H1 (cell line): ENCODE data around the gene RYR3. TPM values are rescaled to one million over a fixed set of nuclear protein-coding genes. Genes with fewer than 3 reads are reported as not detected.

Source experiments
- CTCF ChIA-PET: fragments of 300-600 bp; sonication (Branson Sonifier 250); formaldehyde crosslinking; loops from one replicate; lab custom pipeline; 2021; ENCODE audit not compliant: partially characterized antibody; lab: Charles Lee
- POLR2A ChIA-PET: fragments of 300-600 bp; sonication (Branson Sonifier 250); formaldehyde crosslinking; loops from one replicate; lab custom pipeline; 2021; ENCODE audit warnings: inconsistent platforms; ENCODE audit not compliant: partially characterized antibody; lab: Charles Lee
- DNase-seq, 2 experiments: peaks; one replicate each; pipeline versions ENCODE4 v3.0.0 to v3.0.0-alpha.2; 2010 to 2022; ENCODE audit warnings: low spot score in 2 of 2, low read depth in 1 of 2, mixed read lengths in 1 of 2
- FAIRE-seq: peaks from 2 replicates; lab custom pipeline; 2011; peaks lifted over from hg19 to GRCh38; lab: Jason Lieb, UNC
- H2AFZ ChIP-seq: 2 replicates; pipeline ENCODE4 v1.8.1; 2012; ENCODE audit warnings: low read length, inconsistent platforms
- H2AK5ac ChIP-seq: 2 replicates; pipeline ENCODE4 v1.6.1; 2013; ENCODE audit warnings: low read depth, low read length
- H2BK120ac ChIP-seq: replicated peaks from 2 replicates; pipeline ENCODE3; 2013; ENCODE audit warnings: low read depth, low read length, inconsistent platforms
- H2BK12ac ChIP-seq: 2 replicates; pipeline ENCODE4 v1.6.1; 2013; ENCODE audit warnings: low read depth, low read length
- H2BK15ac ChIP-seq: 2 replicates; pipeline ENCODE4 v1.6.1; 2013; ENCODE audit warnings: low read length
- H2BK20ac ChIP-seq: 2 replicates; pipeline ENCODE4 v1.6.1; 2013; ENCODE audit warnings: low read length
- H2BK5ac ChIP-seq: 2 replicates; pipeline ENCODE4 v1.6.1; 2013; ENCODE audit warnings: low read depth, low read length
- H3K14ac ChIP-seq: 2 replicates; pipeline ENCODE4 v1.6.1; 2013; ENCODE audit warnings: inconsistent platforms; ENCODE audit not compliant: insufficient read length
- H3K18ac ChIP-seq: 2 replicates; pipeline ENCODE4 v1.6.1; 2013; ENCODE audit warnings: low read length; ENCODE audit errors: extremely low read depth
- H3K23ac ChIP-seq: 2 replicates; pipeline ENCODE4 v1.6.1; 2013; ENCODE audit warnings: inconsistent platforms; ENCODE audit not compliant: insufficient read length
- H3K23me2 ChIP-seq: 2 replicates; pipeline ENCODE4 v1.6.1; 2013; ENCODE audit warnings: low read depth, low read length
- H3K27ac ChIP-seq: 2 replicates; pipeline ENCODE4 v1.6.1; 2011; ENCODE audit warnings: low read depth, low read length, inconsistent platforms
- H3K27me3 ChIP-seq, 4 experiments: replicated peaks in 1 of 4; 1 replicate in 1 of 4; 2 replicates in 3 of 4; pipeline versions ENCODE4 v1.6.1 to v1.8.1; 2011 to 2013; ENCODE audit warnings: low read length in 3 of 4, mild to moderate bottlenecking in 3 of 4, inconsistent platforms in 2 of 4, mixed read lengths in 2 of 4, moderate library complexity in 1 of 4; ENCODE audit not compliant: control insufficient read depth in 3 of 4, insufficient read depth in 3 of 4; ENCODE audit errors: extremely low read depth in 1 of 4
- H3K36me3 ChIP-seq, 4 experiments: 2 replicates each; pipeline versions ENCODE4 v1.6.1 to v1.8.1; 2011 to 2013; ENCODE audit warnings: mild to moderate bottlenecking in 4 of 4, low read length in 3 of 4, moderate library complexity in 2 of 4, control low read depth in 1 of 4, inconsistent platforms in 1 of 4; ENCODE audit not compliant: insufficient read depth in 4 of 4, control insufficient read depth in 2 of 4
- H3K4ac ChIP-seq: replicated peaks from 2 replicates; pipeline ENCODE3; 2013; ENCODE audit warnings: low read length, low read depth, mixed read lengths, inconsistent platforms; ENCODE audit not compliant: insufficient read length
- H3K4me1 ChIP-seq, 4 experiments: replicated peaks in 1 of 4; 1 replicate in 1 of 4; 2 replicates in 3 of 4; pipeline versions ENCODE4 v1.6.1 to v1.8.1; 2011 to 2013; ENCODE audit warnings: low read length in 3 of 4, inconsistent platforms in 2 of 4, mixed read lengths in 1 of 4; ENCODE audit not compliant: insufficient read depth in 4 of 4, control insufficient read depth in 3 of 4
- H3K4me2 ChIP-seq, 2 experiments: 2 replicates each; pipeline versions ENCODE4 v1.6.1 to v1.8.1; 2011 to 2013; ENCODE audit warnings: low read depth in 2 of 2, low read length in 2 of 2, control low read depth in 1 of 2, inconsistent platforms in 1 of 2, mild to moderate bottlenecking in 1 of 2; ENCODE audit not compliant: insufficient read depth in 1 of 2
- H3K4me3 ChIP-seq, 4 experiments: fragments of 200-600, 300-600 bp in 1 of 4; sonication (generic), shearing (Covaris generic), sonication (Bioruptor Twin) in 1 of 4; 2 replicates each; pipeline versions ENCODE4 v1.5.1 to v1.8.1; 2011 to 2016; ENCODE audit warnings: low read length in 4 of 4, low read depth in 3 of 4, control low read depth in 2 of 4, inconsistent platforms in 2 of 4, mild to moderate bottlenecking in 2 of 4, mixed read lengths in 1 of 4, moderate library complexity in 1 of 4; ENCODE audit not compliant: insufficient read depth in 2 of 4; ENCODE audit errors: extremely low read depth in 1 of 4
- H3K56ac ChIP-seq: replicated peaks from 2 replicates; pipeline ENCODE3; 2013; ENCODE audit warnings: low read depth, mild to moderate bottlenecking, mixed read lengths, low read length, inconsistent platforms; ENCODE audit not compliant: insufficient read length
- H3K79me1 ChIP-seq: 2 replicates; pipeline ENCODE4 v1.6.1; 2013; ENCODE audit warnings: low read depth, low read length, control low read depth
- H3K79me2 ChIP-seq, 2 experiments: 2 replicates each; pipeline versions ENCODE4 v1.6.1 to v1.8.1; 2012 to 2013; ENCODE audit warnings: low read length in 2 of 2, mild to moderate bottlenecking in 2 of 2, inconsistent platforms in 1 of 2; ENCODE audit not compliant: insufficient read depth in 2 of 2, control insufficient read depth in 1 of 2
- H3K9ac ChIP-seq, 4 experiments: replicated peaks in 1 of 4; 1 replicate in 1 of 4; 2 replicates in 3 of 4; pipeline versions ENCODE4 v1.6.1 to v1.8.1; 2011 to 2013; ENCODE audit warnings: low read depth in 3 of 4, low read length in 3 of 4, control low read depth in 2 of 4, mild to moderate bottlenecking in 2 of 4, moderate library complexity in 2 of 4, inconsistent platforms in 1 of 4; ENCODE audit errors: extremely low read depth in 1 of 4
- H3K9me3 ChIP-seq, 2 experiments: 2 replicates each; pipeline versions ENCODE4 v1.6.1 to v1.8.1; 2012 to 2013; ENCODE audit warnings: mild to moderate bottlenecking in 2 of 2, moderate library complexity in 2 of 2, control low read depth in 1 of 2, inconsistent platforms in 1 of 2, low read depth in 1 of 2, low read length in 1 of 2, mixed read lengths in 1 of 2; ENCODE audit not compliant: insufficient read depth in 2 of 2
- H4K20me1 ChIP-seq, 2 experiments: replicated peaks in 1 of 2; 2 replicates each; pipeline versions ENCODE3 to v1.8.1; 2011 to 2013; ENCODE audit warnings: inconsistent platforms in 2 of 2, low read length in 2 of 2, mild to moderate bottlenecking in 1 of 2; ENCODE audit not compliant: insufficient read depth in 2 of 2, control insufficient read depth in 1 of 2
- H4K5ac ChIP-seq: 2 replicates; pipeline ENCODE4 v1.6.1; 2013; ENCODE audit warnings: low read length, low read depth, mixed read lengths, inconsistent platforms; ENCODE audit not compliant: insufficient read length
- H4K8ac ChIP-seq: 2 replicates; pipeline ENCODE4 v1.8.0; 2013; ENCODE audit warnings: mild to moderate bottlenecking, moderate library complexity, low read length, inconsistent platforms; ENCODE audit not compliant: insufficient read depth; ENCODE audit errors: extremely low read depth
- H4K91ac ChIP-seq: replicated peaks from 2 replicates; pipeline ENCODE3; 2013; ENCODE audit warnings: low read length, mixed read lengths, inconsistent platforms; ENCODE audit not compliant: insufficient read length
- BCL11A ChIP-seq, 2 experiments: IDR thresholded peaks; one replicate each; pipeline ENCODE4 v1.6.1; 2011; ENCODE audit warnings: low read depth in 2 of 2, low read length in 2 of 2, mild to moderate bottlenecking in 2 of 2
- CREB1 ChIP-seq: IDR thresholded peaks from 2 replicates; pipeline ENCODE4 v1.6.1; 2012; ENCODE audit warnings: inconsistent platforms
- CTBP2 ChIP-seq: IDR thresholded peaks from 2 replicates; pipeline ENCODE4 v1.7.0; 2011; ENCODE audit warnings: borderline replicate concordance, mild to moderate bottlenecking, moderate library complexity, mixed read lengths, low read length; ENCODE audit not compliant: insufficient read depth, insufficient read length
- EZH2 ChIP-seq: fragments of 200-600 bp; sonication (generic); IDR thresholded peaks from 2 replicates; pipeline ENCODE4 v1.7.1; 2012; ENCODE audit warnings: low read depth, mild to moderate bottlenecking, moderate library complexity, low read length, inconsistent platforms; ENCODE audit not compliant: severe bottlenecking
- FOSL1 ChIP-seq: IDR thresholded peaks from 2 replicates; pipeline ENCODE4 v1.6.1; 2011; ENCODE audit warnings: mild to moderate bottlenecking, low read depth, low read length, moderate library complexity; ENCODE audit not compliant: insufficient read depth
- JUND ChIP-seq: IDR thresholded peaks from 2 replicates; pipeline ENCODE4 v1.6.1; 2011; ENCODE audit warnings: mild to moderate bottlenecking, improper control_type of control experiment, low read length
- NANOG ChIP-seq: IDR thresholded peaks from 2 replicates; pipeline ENCODE4 v1.6.1; 2011; ENCODE audit warnings: low read length, low read depth, mild to moderate bottlenecking, inconsistent platforms; ENCODE audit not compliant: insufficient read depth, poor library complexity, severe bottlenecking
- POLR2A ChIP-seq, 2 experiments: IDR thresholded peaks; 1 replicate in 1 of 2; 2 replicates in 1 of 2; pipeline ENCODE4 v1.6.1; 2011; ENCODE audit warnings: low read depth in 2 of 2, low read length in 2 of 2, mild to moderate bottlenecking in 2 of 2; ENCODE audit errors: control extremely low read depth in 1 of 2
- SAP30 ChIP-seq: fragments of 300-600 bp; sonication (generic); IDR thresholded peaks from 2 replicates; pipeline ENCODE4 v1.7.1; 2012; ENCODE audit warnings: low read length, moderate library complexity, mild to moderate bottlenecking, inconsistent platforms; ENCODE audit not compliant: insufficient read depth, insufficient replicate concordance
- SUZ12 ChIP-seq: fragments of 200-600 bp; sonication (generic); IDR thresholded peaks from 2 replicates; pipeline ENCODE4 v1.6.1; 2012; ENCODE audit warnings: mild to moderate bottlenecking, inconsistent platforms, low read length, moderate library complexity, mixed read lengths
- WGBS, 2 experiments: shearing (Covaris generic) in 1 of 2; methylation state at CpG; one replicate each; pipeline versions ENCODE4 v1.1.6 to v1.1.7; 2013 to 2015; ENCODE audit warnings: low lambda C conversion rate in 2 of 2, mixed read lengths in 2 of 2, inconsistent platforms in 1 of 2, low coverage in 1 of 2, missing lambda C conversion rate in 1 of 2; ENCODE audit not compliant: insufficient replicate concordance in 2 of 2, insufficient coverage in 1 of 2, insufficient read length in 1 of 2; ENCODE audit errors: extremely low coverage in 1 of 2, missing lambda C conversion rate in 1 of 2; 5-methylcytosine and 5-hydroxymethylcytosine counted together
- polyA plus RNA-seq, 7 experiments: library from polyadenylated mRNA; depleted of rRNA in 3 of 7; stranded (reverse) in 5 of 7; unstranded in 2 of 7; fragments of >200 nt in 5 of 7; fragments of 200-250 nt in 2 of 7; gene quantifications; 1 replicate in 5 of 7; 2 replicates in 1 of 7; 4 replicates in 1 of 7; pipeline versions ENCODE4 v1.2.1 to v1.2.3, GENCODE V29; 2011 to 2013; ENCODE audit warnings: missing spikeins in 2 of 7, mixed read lengths in 2 of 7
- total RNA-seq: library from RNA; stranded (reverse); fragmentation: NEBNext Ultra II Directional; extraction: Animal tissue kit (Norgen Biotek cat#: 25700); gene quantifications from 2 replicates; pipeline ENCODE4 v1.2.1, GENCODE V29; 2021
- TF ChIP-seq, protein P1 (sequence below): IDR thresholded peaks from 2 replicates; pipeline ENCODE4 v1.6.1; 2011; ENCODE audit warnings: low read length, improper control_type of control experiment

The RYR3 gene
- total and polyA plus RNA-seq, 2 of the 8 experiments (the other 6 are each of a cell fraction or from before 2014, with no cell fraction given): 0.33 to 3.4 TPM

DNA sequence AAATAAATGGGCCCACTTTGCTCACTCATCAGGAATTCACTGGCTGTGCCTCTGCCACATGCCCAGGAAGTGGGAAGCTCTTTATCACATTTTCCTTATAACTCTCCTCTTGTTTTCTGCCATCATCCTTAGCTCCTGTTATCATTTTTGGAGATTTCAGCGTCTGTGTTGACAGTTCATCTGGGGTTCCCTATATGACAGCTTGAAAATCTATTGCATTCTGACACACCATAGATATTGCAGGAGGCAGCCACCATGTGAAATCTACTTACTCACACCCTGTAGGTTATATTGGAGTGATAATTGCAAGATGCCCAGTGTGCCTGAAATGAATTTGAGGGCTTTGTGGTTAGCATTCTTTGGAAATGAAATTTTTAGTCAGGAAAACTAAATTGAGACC is 132.9 kb downstream of the RYR3 start:
- no peak for FAIRE-seq
- no peak overlapping the region for H4K91ac ChIP-seq
- no peak overlapping the region for H2BK15ac ChIP-seq
- POLR2A ChIA-PET: no interaction called here
- H3K27ac ChIP-seq: no peak overlapping the region
- H3K56ac ChIP-seq: no peak overlapping the region
- no peaks in the 10 kb centered on the region for H3K9me3 ChIP-seq
- no peaks in the 10 kb centered on the region; a peak in 1 of 7 replicates for H3K27me3 ChIP-seq
- TF ChIP-seq JUND: no peak
- TF ChIP-seq FOSL1: no peak
- TF ChIP-seq BCL11A (IDR thresholded peaks at IDR 0.05; ENCODE audit: low read depth in 2 of 2, low read length in 2 of 2): no peak
- TF ChIP-seq, protein P1, sequence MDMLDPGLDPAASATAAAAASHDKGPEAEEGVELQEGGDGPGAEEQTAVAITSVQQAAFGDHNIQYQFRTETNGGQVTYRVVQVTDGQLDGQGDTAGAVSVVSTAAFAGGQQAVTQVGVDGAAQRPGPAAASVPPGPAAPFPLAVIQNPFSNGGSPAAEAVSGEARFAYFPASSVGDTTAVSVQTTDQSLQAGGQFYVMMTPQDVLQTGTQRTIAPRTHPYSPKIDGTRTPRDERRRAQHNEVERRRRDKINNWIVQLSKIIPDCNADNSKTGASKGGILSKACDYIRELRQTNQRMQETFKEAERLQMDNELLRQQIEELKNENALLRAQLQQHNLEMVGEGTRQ: no peak
- TF ChIP-seq EZH2: no peak
- TF ChIP-seq SAP30: no peak
- no peak for TF ChIP-seq CTBP2
- TF ChIP-seq SUZ12: no peak
- no peak for TF ChIP-seq POLR2A (IDR thresholded peaks at IDR 0.05; ENCODE audit: control extremely low read depth in 1 of 2, low read depth in 2 of 2, low read length in 2 of 2)
- no peak for TF ChIP-seq NANOG
- no peak for TF ChIP-seq CREB1
- no peak overlapping the region for H2BK5ac ChIP-seq
- 0 out of 7 replicates have a peak, but pooled peaks cover 0 to under 1% (median 0%) of the 10 kb centered on the region in 4 experiments for H3K4me1 ChIP-seq
- no peak overlapping the region for H3K14ac ChIP-seq
- no peaks in the 10 kb centered on the region for H3K79me1 ChIP-seq
- no peaks in the 10 kb centered on the region for H4K20me1 ChIP-seq
- H3K23ac ChIP-seq: no peak overlapping the region
- no peak overlapping the region for H3K18ac ChIP-seq
- H2BK120ac ChIP-seq: no peak overlapping the region
- no peak overlapping the region for H4K8ac ChIP-seq
- no peaks in the 10 kb centered on the region for H3K36me3 ChIP-seq
- DNase-seq: no peak
- no peak overlapping the region for H2BK20ac ChIP-seq
- no peaks in the 10 kb centered on the region for H3K79me2 ChIP-seq
- no peak overlapping the region for H2BK12ac ChIP-seq
- H3K9ac ChIP-seq: no peak overlapping the region
- H2AFZ ChIP-seq: no peak overlapping the region
- H4K5ac ChIP-seq: no peak overlapping the region
- H3K4me2 ChIP-seq: no peak overlapping the region
- CTCF ChIA-PET: interaction anchor here (0.9 to 1.2 kb wide), 2 partner anchors 17 to 45 kb away, joined by 3 read pairs; no protein-coding TSS in a partner anchor
- WGBS, 2 experiments: 85% methylated on average over 1 of the region's 1 CpG; no CpG with 5 or more reads in 1 of the 2 experiments
- H2AK5ac ChIP-seq: no peak overlapping the region
- no peak overlapping the region for H3K4me3 ChIP-seq
- H3K4ac ChIP-seq: no peak overlapping the region
- no peaks in the 10 kb centered on the region for H3K23me2 ChIP-seq
